ENCODE results near the gene WDR86. TPM values are rescaled to one million over a fixed set of nuclear protein-coding genes. Genes with fewer than 3 reads are reported as not detected.

Gene WDR86
- total RNA-seq, 1 experiment from 2014 or later = 24.4 TPM

DNA sequence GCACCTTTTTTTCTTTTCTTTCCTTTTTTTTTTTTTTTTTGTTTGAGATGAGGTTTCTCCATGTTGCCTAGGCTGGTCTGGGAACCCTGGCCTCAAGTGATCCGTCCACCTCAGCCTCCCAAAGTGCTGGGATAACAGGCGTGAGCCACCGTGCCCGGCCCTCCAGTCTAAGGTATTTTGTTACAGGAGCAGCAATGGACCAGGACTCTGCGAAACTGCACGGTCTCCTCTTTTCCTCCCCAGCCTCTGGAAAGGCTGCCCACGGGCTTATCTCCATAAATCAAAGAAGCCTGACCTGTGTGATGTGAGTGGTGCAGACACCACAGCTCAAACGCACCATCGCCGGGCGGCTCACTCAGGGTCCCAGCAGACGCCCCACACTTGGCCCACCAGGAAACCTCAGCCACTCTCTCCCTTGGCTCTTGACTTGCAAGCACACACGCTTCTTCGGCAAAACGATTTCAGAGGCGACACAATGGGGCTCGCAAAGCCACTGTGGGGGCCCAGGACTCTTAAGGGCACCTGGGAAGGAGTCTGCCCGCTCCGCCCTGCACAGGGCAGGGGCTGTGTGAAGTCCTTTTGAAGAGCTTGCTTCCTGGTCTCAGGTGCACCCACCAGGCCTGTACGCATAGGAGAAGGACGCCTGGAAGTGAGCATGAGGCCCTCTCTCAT lies 20.6 kb downstream of the WDR86 start:
- POLR2A ChIA-PET = no interaction called here
- Mint-ChIP-seq H3K27me3 (ENCODE audit: low read depth) (peaks cover 3% of the 10 kb centered on the region), H3K27ac (no peak overlapping the region), H3K9me3 (no peaks in the 10 kb centered on the region), H3K4me1 (peaks cover 4% of the 10 kb centered on the region; the same call in 1 of the 2 replicates), H3K36me3 (peaks cover 3% of the 10 kb centered on the region; the same call in 1 of the 2 replicates), H3K4me3 (no peak overlapping the region)
- ATAC-seq (no peak), DNase-seq (ENCODE audit: low spot score) (no peak)
- no peak for TF ChIP-seq ESRRA (CRISPR knock-in tag; IDR thresholded peaks at IDR 0.05; ENCODE audit: borderline replicate concordance)
- CTCF ChIA-PET = interaction anchor here (1.2 kb wide), 1 partner anchor 59 kb away, joined by 3 read pairs; no protein-coding TSS in a partner anchor

DNA sequence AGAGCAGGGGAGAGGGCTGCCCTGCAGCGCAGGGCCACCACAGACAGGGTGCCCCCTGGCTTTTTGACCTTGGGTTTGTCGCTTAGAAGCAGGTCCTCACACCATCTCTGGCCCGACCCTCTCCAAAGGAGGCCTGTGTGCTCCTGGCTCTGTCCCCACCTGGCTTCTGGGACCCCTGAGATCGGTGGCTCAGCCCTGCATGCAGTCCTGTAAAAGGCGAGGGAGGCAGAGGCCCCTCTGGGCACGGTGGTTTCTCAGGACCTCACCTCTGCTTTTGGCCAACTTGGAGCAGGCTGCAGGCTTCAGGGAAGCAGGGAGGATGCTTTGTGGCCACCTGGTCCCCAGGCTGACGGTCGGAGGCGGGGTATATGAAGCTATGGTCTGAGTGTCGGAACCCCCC lies 21.4 kb downstream of the WDR86 start:
- POLR2A ChIA-PET = no interaction called here
- Mint-ChIP-seq H3K27me3 (ENCODE audit: low read depth) (peaks cover 11% of the 10 kb centered on the region), H3K27ac (no peak overlapping the region), H3K36me3 (peaks cover 3% of the 10 kb centered on the region; the same call in 1 of the 2 replicates), H3K4me1 (peaks cover 4% of the 10 kb centered on the region; the same call in 1 of the 2 replicates), H3K4me3 (no peak overlapping the region), H3K9me3 (no peaks in the 10 kb centered on the region)
- CTCF ChIA-PET = no interaction called here
- TF ChIP-seq, protein P1, sequence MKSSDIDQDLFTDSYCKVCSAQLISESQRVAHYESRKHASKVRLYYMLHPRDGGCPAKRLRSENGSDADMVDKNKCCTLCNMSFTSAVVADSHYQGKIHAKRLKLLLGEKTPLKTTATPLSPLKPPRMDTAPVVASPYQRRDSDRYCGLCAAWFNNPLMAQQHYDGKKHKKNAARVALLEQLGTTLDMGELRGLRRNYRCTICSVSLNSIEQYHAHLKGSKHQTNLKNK (CRISPR knock-in tag; IDR thresholded peaks at IDR 0.05) = no peak
- TF ChIP-seq MYBL2 (CRISPR knock-in tag; IDR thresholded peaks at IDR 0.05) (no peak), SMAD3 (CRISPR knock-in tag; IDR thresholded peaks at IDR 0.05; ENCODE audit: borderline replicate concordance) (no peak)
- DNase-seq (ENCODE audit: low spot score) (no peak), ATAC-seq (no peak)

DNA sequence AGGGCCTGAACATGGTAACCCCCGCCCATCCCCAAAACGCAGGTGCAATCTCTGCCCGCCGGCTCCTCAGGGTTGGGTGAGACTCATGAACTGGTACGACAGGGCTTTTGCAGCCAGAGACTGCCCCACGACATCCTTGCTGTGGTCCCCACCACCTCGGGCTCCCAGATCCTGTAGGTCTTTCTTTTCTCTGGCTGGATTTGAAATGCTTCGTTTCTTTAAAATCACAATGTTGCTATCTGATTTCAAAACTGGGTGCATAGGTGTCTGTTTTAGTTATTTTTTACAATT lies 21.9 kb downstream of the WDR86 start:
- ChIA-PET CTCF (no interaction called here), POLR2A (no interaction called here)
- H3K27ac Mint-ChIP-seq = no peak overlapping the region
- H3K36me3 Mint-ChIP-seq = peaks cover 3% of the 10 kb centered on the region; the same call in 1 of the 2 replicates
- H3K9me3 Mint-ChIP-seq = no peaks in the 10 kb centered on the region
- H3K27me3 Mint-ChIP-seq (ENCODE audit: low read depth) = peaks cover 14% of the 10 kb centered on the region
- ATAC-seq (no peak), DNase-seq (ENCODE audit: low spot score) (no peak)
- TF ChIP-seq, protein P2, sequence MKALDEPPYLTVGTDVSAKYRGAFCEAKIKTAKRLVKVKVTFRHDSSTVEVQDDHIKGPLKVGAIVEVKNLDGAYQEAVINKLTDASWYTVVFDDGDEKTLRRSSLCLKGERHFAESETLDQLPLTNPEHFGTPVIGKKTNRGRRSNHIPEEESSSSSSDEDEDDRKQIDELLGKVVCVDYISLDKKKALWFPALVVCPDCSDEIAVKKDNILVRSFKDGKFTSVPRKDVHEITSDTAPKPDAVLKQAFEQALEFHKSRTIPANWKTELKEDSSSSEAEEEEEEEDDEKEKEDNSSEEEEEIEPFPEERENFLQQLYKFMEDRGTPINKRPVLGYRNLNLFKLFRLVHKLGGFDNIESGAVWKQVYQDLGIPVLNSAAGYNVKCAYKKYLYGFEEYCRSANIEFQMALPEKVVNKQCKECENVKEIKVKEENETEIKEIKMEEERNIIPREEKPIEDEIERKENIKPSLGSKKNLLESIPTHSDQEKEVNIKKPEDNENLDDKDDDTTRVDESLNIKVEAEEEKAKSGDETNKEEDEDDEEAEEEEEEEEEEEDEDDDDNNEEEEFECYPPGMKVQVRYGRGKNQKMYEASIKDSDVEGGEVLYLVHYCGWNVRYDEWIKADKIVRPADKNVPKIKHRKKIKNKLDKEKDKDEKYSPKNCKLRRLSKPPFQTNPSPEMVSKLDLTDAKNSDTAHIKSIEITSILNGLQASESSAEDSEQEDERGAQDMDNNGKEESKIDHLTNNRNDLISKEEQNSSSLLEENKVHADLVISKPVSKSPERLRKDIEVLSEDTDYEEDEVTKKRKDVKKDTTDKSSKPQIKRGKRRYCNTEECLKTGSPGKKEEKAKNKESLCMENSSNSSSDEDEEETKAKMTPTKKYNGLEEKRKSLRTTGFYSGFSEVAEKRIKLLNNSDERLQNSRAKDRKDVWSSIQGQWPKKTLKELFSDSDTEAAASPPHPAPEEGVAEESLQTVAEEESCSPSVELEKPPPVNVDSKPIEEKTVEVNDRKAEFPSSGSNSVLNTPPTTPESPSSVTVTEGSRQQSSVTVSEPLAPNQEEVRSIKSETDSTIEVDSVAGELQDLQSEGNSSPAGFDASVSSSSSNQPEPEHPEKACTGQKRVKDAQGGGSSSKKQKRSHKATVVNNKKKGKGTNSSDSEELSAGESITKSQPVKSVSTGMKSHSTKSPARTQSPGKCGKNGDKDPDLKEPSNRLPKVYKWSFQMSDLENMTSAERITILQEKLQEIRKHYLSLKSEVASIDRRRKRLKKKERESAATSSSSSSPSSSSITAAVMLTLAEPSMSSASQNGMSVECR (CRISPR knock-in tag; IDR thresholded peaks at IDR 0.05; ENCODE audit: borderline replicate concordance) = no peak
- TF ChIP-seq FOXJ3 (CRISPR knock-in tag; IDR thresholded peaks at IDR 0.05; ENCODE audit: borderline replicate concordance) (no peak), ZNF512 (CRISPR knock-in tag; IDR thresholded peaks at IDR 0.05; ENCODE audit: borderline replicate concordance) (no peak), ESRRA (CRISPR knock-in tag; IDR thresholded peaks at IDR 0.05; ENCODE audit: borderline replicate concordance) (no peak), FOXK1 (CRISPR knock-in tag; IDR thresholded peaks at IDR 0.05) (no peak), ATF3 (CRISPR knock-in tag; conservative IDR thresholded peaks at IDR 0.05) (no peak), ZNF121 (CRISPR knock-in tag; IDR thresholded peaks at IDR 0.05) (no peak), ZNF396 (CRISPR knock-in tag; IDR thresholded peaks at IDR 0.05; ENCODE audit: borderline replicate concordance) (no peak), MAX (CRISPR knock-in tag; IDR thresholded peaks at IDR 0.05) (no peak), NFYB (CRISPR knock-in tag; conservative IDR thresholded peaks at IDR 0.05; ENCODE audit: low read depth) (no peak)
- TF ChIP-seq, protein P3, sequence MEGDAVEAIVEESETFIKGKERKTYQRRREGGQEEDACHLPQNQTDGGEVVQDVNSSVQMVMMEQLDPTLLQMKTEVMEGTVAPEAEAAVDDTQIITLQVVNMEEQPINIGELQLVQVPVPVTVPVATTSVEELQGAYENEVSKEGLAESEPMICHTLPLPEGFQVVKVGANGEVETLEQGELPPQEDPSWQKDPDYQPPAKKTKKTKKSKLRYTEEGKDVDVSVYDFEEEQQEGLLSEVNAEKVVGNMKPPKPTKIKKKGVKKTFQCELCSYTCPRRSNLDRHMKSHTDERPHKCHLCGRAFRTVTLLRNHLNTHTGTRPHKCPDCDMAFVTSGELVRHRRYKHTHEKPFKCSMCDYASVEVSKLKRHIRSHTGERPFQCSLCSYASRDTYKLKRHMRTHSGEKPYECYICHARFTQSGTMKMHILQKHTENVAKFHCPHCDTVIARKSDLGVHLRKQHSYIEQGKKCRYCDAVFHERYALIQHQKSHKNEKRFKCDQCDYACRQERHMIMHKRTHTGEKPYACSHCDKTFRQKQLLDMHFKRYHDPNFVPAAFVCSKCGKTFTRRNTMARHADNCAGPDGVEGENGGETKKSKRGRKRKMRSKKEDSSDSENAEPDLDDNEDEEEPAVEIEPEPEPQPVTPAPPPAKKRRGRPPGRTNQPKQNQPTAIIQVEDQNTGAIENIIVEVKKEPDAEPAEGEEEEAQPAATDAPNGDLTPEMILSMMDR (IDR thresholded peaks at IDR 0.05) = no peak
- TF ChIP-seq, protein P4, sequence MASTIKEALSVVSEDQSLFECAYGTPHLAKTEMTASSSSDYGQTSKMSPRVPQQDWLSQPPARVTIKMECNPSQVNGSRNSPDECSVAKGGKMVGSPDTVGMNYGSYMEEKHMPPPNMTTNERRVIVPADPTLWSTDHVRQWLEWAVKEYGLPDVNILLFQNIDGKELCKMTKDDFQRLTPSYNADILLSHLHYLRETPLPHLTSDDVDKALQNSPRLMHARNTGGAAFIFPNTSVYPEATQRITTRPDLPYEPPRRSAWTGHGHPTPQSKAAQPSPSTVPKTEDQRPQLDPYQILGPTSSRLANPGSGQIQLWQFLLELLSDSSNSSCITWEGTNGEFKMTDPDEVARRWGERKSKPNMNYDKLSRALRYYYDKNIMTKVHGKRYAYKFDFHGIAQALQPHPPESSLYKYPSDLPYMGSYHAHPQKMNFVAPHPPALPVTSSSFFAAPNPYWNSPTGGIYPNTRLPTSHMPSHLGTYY (CRISPR knock-in tag; IDR thresholded peaks at IDR 0.05) = no peak
- H3K4me1 Mint-ChIP-seq = peaks cover 4% of the 10 kb centered on the region; the same call in 1 of the 2 replicates
- H3K4me3 Mint-ChIP-seq = no peak overlapping the region
